Psoas muscle (tissue), 7 donors: Measurements from ENCODE around the gene NKX6-1. TPM values are rescaled to one million over a fixed set of nuclear protein-coding genes. Genes with fewer than 3 reads are reported as not detected.

Source experiments
- polyA plus RNA-seq, 3 donors: library from polyadenylated mRNA; stranded (reverse); fragments of 200-250 nt; gene quantifications; one replicate each; pipeline ENCODE4 v1.2.3, GENCODE V29; 2013
- total RNA-seq, 4 donors: library from RNA; stranded (reverse); fragmentation: NEBNext Ultra II Directional in 2 of 4; extraction: Animal tissue kit (Norgen Biotek cat#: 25700) in 2 of 4; gene quantifications; one replicate each; pipeline versions ENCODE4 v1.2.1 to v1.2.4, GENCODE V29; 2021 to 2023
- donor health status: healthy with polysubstance abuse.
- donor health status: DM: no; HTN: no; CAD: no; lungs with moderate emphysema.
- donor health status: Bipolar disorder and iron deficiency.
- donor health status: healthy.
- donor health status: DM: no; HTN: no; CAD: no.
- donor health status: DM: no; HTN: no; CAD: no.
- donor health status: DM: yes; HTN: yes; CAD: no.

Gene NKX6-1
- total and polyA plus RNA-seq, 7 donors = 0.28 to 0.58 TPM; not detected in 5

Other genes with a start within 250 kb of the NKX6-1 start
- gene CDS1, start 83.8 kb upstream of the NKX6-1 start, total RNA-seq = under 1 TPM in 3 of 4 donors, not detected in 1; 0.04 to 0.37 (median 0.06) TPM
- gene CDS1, start 83.8 kb upstream of the NKX6-1 start, polyA plus RNA-seq = under 1 TPM; 0.03 to 0.04 (median 0.04) TPM